Measurements from ENCODE around the gene LEPROT. TPM values are rescaled to one million over a fixed set of nuclear protein-coding genes. Genes with fewer than 3 reads are reported as not detected.

LEPROT gene
- total and polyA plus RNA-seq, 10 of the 15 experiments (the other 5 are each of a cell fraction or from before 2014, with no cell fraction given): 14.9 to 38.1 (median 17.4) TPM

DNA sequence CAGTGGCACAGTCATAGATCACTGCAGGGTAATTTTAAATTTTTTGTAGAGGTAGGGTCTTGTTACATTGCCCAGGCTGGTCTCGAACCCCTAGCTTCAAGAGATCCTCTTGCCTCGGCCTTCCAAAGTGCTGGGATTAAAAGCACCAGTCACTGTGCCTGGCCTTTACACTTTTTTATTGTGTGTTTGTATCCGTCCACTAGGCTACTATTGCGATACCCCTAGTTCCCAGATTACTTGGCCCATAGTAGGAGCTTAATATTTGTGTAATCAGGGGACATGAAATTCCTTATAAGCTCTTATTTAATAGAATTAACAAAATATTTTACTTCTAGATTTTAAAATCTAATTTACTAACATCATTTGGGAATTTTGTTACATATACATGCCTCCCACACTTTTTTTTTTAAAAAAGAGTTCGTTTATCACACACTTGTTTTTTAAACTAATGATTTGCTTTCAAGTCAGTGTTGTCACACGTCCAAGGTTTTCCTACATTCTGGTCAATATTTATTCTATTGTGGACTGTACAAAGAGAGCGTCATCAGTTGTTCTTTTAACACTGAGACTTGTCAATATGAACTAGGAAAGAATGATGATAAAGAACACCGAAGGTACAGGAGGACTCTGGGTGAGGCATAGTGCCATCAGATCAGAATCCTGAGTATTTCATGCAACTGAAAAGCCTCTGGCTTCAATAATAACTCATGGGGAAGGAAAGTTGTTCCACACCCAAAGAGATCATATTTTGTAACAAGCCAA lies 63.7 kb downstream of the LEPROT start (continued):
- TF ChIP-seq ZNF687 (IDR thresholded peaks at IDR 0.05) (no peak), TCF7 (IDR thresholded peaks at IDR 0.05; ENCODE audit: borderline replicate concordance) (no peak), MXI1 (IDR thresholded peaks at IDR 0.05; ENCODE audit: low read depth, low read length) (no peak), EED (IDR thresholded peaks at IDR 0.05; ENCODE audit: low read depth) (no peak), POLR2AphosphoS2 (IDR thresholded peaks at IDR 0.05; ENCODE audit: low read depth, low read length) (no peak), NFYB (IDR thresholded peaks at IDR 0.05; ENCODE audit: insufficient read depth, low read depth, low read length) (no peak)

Small RNA genes within 50 kb of the gene (small RNA-seq; reads per million reads assigned to genes)
- not detected for gene RNU2-15P

Other genes starting within 250 kb of the LEPROT start
- 2.3 and 2.6 TPM in 2 replicates for gene DNAJC6, start 111.1 kb upstream of the LEPROT start, total RNA-seq (2014; rRNA removed)
- 2.9 and 3.0 TPM in 2 replicates for gene DNAJC6, start 111.1 kb upstream of the LEPROT start, total RNA-seq (2014; rRNA removed; fragmentation: Illumina TruSeq; extraction: Trizol)
- 3.5 and 4.3 TPM in 2 replicates for gene DNAJC6, start 111.1 kb upstream of the LEPROT start, total RNA-seq (2021)
- gene DNAJC6, start 111.1 kb upstream of the LEPROT start, polyA plus RNA-seq (2011; rRNA removed): 0.08 and 0.20 TPM in 2 replicates
- gene DNAJC6, start 111.1 kb upstream of the LEPROT start, polyA plus RNA-seq (2014; fragmentation: Illumina TruSeq; extraction: Trizol): 3.2 and 4.3 TPM in 2 replicates
- gene DNAJC6, start 111.1 kb upstream of the LEPROT start, polyA plus RNA-seq (2014; fragmentation: Nextera tagmentation; extraction: Ambion mirVana): under 1 TPM; 0.39 to 0.55 TPM
- 2.3 and 2.7 TPM in 2 replicates for gene DNAJC6, start 111.1 kb upstream of the LEPROT start, polyA plus RNA-seq (2014; rRNA removed)
- 1 to 10 TPM; 2.9 to 3.3 TPM for gene DNAJC6, start 111.1 kb upstream of the LEPROT start, polyA plus RNA-seq (2016; fragmentation: Nextera tagmentation; extraction: Ambion mirVana)
- 1.2 and 1.7 TPM in 2 replicates for gene LEPR, start within 50 bp of the LEPROT start, total RNA-seq (2014; rRNA removed)
- 1.6 TPM in 2 replicates for gene LEPR, start within 50 bp of the LEPROT start, total RNA-seq (2014; rRNA removed; fragmentation: Illumina TruSeq; extraction: Trizol)
- gene LEPR, start within 50 bp of the LEPROT start, total RNA-seq (2021): 1.2 TPM in 2 replicates
- gene LEPR, start within 50 bp of the LEPROT start, polyA plus RNA-seq (2011; rRNA removed): 3.7 and 7.0 TPM in 2 replicates
- 1.1 and 3.4 TPM in 2 replicates for gene LEPR, start within 50 bp of the LEPROT start, polyA plus RNA-seq (2014; fragmentation: Illumina TruSeq; extraction: Trizol)
- gene LEPR, start within 50 bp of the LEPROT start, polyA plus RNA-seq (2014; fragmentation: Nextera tagmentation; extraction: Ambion mirVana): under 1 TPM; 0.63 to 0.64 TPM
- 0.49 and 0.62 TPM in 2 replicates for gene LEPR, start within 50 bp of the LEPROT start, polyA plus RNA-seq (2014; rRNA removed)
- gene LEPR, start within 50 bp of the LEPROT start, polyA plus RNA-seq (2016; fragmentation: Nextera tagmentation; extraction: Ambion mirVana): 1 to 10 TPM; 1.3 to 1.6 TPM